Hepatocyte (in vitro differentiated cells): ENCODE results near the gene S100PBP.

Experiments
- EZH2phosphoT487 ChIP-seq: fragments of 200-600 bp; sonication (generic); IDR thresholded peaks from one replicate; pipeline ENCODE4 v1.6.1; 2018; ENCODE audit warnings: antibody characterized with exemption, mild to moderate bottlenecking, low read depth, moderate library complexity; ENCODE audit not compliant: unreplicated experiment, severe bottlenecking
- TF ChIP-seq, protein P1 (sequence below): fragments of 200-600 bp; sonication (generic); IDR thresholded peaks from 2 replicates; pipeline ENCODE4 v1.5.1; 2016; ENCODE audit warnings: antibody characterized with exemption, mild to moderate bottlenecking; ENCODE audit not compliant: poor library complexity

GRCh38 chr1:32773018-32773763, 44.3 kb upstream of the S100PBP start:
- TF ChIP-seq, protein P1, sequence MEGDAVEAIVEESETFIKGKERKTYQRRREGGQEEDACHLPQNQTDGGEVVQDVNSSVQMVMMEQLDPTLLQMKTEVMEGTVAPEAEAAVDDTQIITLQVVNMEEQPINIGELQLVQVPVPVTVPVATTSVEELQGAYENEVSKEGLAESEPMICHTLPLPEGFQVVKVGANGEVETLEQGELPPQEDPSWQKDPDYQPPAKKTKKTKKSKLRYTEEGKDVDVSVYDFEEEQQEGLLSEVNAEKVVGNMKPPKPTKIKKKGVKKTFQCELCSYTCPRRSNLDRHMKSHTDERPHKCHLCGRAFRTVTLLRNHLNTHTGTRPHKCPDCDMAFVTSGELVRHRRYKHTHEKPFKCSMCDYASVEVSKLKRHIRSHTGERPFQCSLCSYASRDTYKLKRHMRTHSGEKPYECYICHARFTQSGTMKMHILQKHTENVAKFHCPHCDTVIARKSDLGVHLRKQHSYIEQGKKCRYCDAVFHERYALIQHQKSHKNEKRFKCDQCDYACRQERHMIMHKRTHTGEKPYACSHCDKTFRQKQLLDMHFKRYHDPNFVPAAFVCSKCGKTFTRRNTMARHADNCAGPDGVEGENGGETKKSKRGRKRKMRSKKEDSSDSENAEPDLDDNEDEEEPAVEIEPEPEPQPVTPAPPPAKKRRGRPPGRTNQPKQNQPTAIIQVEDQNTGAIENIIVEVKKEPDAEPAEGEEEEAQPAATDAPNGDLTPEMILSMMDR: peak; percentile 93
- TF ChIP-seq EZH2phosphoT487: no peak
